Parathyroid adenoma (tissue), 2 donors: Measurements from ENCODE around the gene ZNF655.
"Not testable (repeated sequence)": the region's sequence is repeated elsewhere in the genome, so short reads cannot be mapped to it uniquely, and the experiment has no call there.

Source experiments
- H2AFZ ChIP-seq: fragments of 300-600 bp; sonication (generic); one replicate; pipeline ENCODE4 v1.7.0; 2017; ENCODE audit warnings: antibody characterized with exemption, mild to moderate bottlenecking
- H3K27ac ChIP-seq: fragments of 300-600 bp; sonication (generic); one replicate; pipeline ENCODE4 v1.7.0; 2017
- H3K27me3 ChIP-seq: fragments of 300-600 bp; sonication (generic); one replicate; pipeline ENCODE4 v1.7.0; 2017; ENCODE audit warnings: low read length; ENCODE audit not compliant: control insufficient read depth, insufficient read depth
- H3K36me3 ChIP-seq: fragments of 300-600 bp; sonication (generic); one replicate; pipeline ENCODE4 v1.7.0; 2017; ENCODE audit warnings: low read length; ENCODE audit not compliant: control insufficient read depth, insufficient read depth
- H3K4me1 ChIP-seq: fragments of 300-600 bp; sonication (generic); one replicate; pipeline ENCODE4 v1.7.0; 2017; ENCODE audit warnings: control low read depth
- H3K4me2 ChIP-seq: fragments of 300-600 bp; sonication (generic); one replicate; pipeline ENCODE4 v1.7.0; 2017; ENCODE audit warnings: low read length
- H3K4me3 ChIP-seq: fragments of 300-600 bp; sonication (generic); one replicate; pipeline ENCODE4 v1.7.0; 2017; ENCODE audit warnings: low read depth, low read length
- H3K79me2 ChIP-seq: fragments of 300-600 bp; sonication (generic); one replicate; pipeline ENCODE4 v1.7.0; 2017; ENCODE audit warnings: control low read depth
- H3K9ac ChIP-seq: fragments of 300-600 bp; sonication (generic); one replicate; pipeline ENCODE4 v1.7.0; 2017; ENCODE audit warnings: mild to moderate bottlenecking
- H3K9me3 ChIP-seq: fragments of 300-600 bp; sonication (generic); one replicate; pipeline ENCODE4 v1.7.0; 2017; ENCODE audit warnings: low read length; ENCODE audit not compliant: control insufficient read depth
- TF ChIP-seq, protein P1 (sequence below): fragments of 300-600 bp; sonication (generic); IDR thresholded peaks from one replicate; pipeline ENCODE4 v1.7.0; 2017; ENCODE audit warnings: antibody characterized with exemption, mild to moderate bottlenecking
- donor health status: primary hyperparathyroidism.

ZNF655 gene

DNA sequence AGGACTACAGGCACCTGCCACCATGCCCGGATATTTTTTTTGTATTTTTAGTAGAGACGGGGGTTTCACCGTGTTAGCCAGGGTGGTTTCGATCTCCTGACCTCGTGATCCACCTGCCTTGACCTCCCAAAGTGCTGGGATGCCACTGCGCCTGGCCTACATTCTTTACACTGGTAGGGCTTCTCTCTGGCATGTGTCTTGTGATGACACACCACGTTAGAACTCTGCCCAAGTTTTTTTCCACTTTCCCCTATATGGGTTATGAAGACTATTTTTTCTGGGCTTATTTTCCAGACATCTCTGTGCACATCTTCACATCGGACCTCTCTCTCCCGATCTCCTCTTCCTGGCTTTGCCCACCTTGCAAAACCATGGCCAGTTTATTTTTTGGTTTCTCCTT, 17.2 kb upstream of the ZNF655 start:
- Histone ChIP-seq H3K27me3 (no peaks in the 10 kb centered on the region), H3K4me3 (no peak overlapping the region), H3K79me2 (no peaks in the 10 kb centered on the region), H3K9me3 (no peaks in the 10 kb centered on the region), H2AFZ (no peak overlapping the region), H3K4me1 (no peaks in the 10 kb centered on the region), H3K36me3 (no peaks in the 10 kb centered on the region), H3K27ac (no peak overlapping the region), H3K9ac (no peak overlapping the region), H3K4me2 (no peak overlapping the region)
- TF ChIP-seq, protein P1, sequence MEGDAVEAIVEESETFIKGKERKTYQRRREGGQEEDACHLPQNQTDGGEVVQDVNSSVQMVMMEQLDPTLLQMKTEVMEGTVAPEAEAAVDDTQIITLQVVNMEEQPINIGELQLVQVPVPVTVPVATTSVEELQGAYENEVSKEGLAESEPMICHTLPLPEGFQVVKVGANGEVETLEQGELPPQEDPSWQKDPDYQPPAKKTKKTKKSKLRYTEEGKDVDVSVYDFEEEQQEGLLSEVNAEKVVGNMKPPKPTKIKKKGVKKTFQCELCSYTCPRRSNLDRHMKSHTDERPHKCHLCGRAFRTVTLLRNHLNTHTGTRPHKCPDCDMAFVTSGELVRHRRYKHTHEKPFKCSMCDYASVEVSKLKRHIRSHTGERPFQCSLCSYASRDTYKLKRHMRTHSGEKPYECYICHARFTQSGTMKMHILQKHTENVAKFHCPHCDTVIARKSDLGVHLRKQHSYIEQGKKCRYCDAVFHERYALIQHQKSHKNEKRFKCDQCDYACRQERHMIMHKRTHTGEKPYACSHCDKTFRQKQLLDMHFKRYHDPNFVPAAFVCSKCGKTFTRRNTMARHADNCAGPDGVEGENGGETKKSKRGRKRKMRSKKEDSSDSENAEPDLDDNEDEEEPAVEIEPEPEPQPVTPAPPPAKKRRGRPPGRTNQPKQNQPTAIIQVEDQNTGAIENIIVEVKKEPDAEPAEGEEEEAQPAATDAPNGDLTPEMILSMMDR: no peak

DNA sequence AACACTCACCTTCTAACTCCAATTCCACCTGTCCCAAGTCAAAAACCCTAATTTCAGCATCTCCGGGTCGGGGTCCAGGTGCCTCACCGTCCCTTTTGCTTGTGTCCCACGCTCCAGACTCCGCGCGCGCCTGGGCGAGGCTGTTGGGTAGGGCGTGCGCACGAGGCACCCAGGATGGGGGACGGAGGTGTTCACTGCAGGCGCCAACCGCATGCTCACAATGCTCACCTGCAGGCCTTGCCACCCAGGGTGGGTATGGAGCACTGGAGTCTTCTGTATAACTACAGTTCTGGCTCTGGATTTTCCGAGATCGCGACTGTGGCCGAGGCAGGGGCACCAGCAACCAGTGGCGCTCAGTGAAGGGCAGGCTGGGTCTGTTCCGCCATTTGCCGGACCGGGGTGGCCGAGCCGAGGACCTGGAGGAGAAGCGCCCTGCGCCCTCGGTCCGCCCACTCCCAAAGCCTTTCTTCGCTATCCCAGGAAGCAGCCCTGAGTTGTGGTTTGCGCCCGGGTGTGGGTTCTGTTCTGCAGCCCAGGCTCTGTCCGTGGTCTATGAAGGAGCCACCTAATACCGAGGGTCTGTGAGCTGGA, 15.3 kb upstream of the ZNF655 start:
- Histone ChIP-seq H3K79me2 (no peaks in the 10 kb centered on the region), H3K36me3 (peaks cover 8% of the 10 kb centered on the region), H3K9me3 (no peaks in the 10 kb centered on the region), H3K4me2 (no peak overlapping the region), H2AFZ (no peak overlapping the region), H3K4me1 (no peaks in the 10 kb centered on the region), H3K9ac (no peak overlapping the region), H3K4me3 (no peak overlapping the region), H3K27ac (no peak overlapping the region), H3K27me3 (no peaks in the 10 kb centered on the region)
- TF ChIP-seq, protein P1: no peak

DNA sequence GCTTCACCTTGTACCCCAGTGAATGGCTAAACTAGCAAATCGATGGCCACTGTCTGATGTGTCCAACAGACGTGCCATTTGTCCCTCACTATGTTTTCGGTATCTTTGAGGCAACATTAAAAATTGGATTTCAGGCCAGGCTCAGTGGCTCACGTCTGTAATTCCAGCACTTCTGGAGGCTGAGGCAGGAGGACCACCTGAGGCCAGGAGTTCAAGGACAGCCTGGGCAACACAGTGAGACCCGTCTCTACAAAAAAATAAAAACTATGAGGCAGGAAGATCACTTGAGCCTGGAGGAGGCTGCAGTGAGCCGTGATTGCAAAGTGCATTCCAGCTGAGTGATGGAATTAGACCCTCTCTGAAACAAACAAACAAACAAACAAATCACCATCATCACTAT, 14.5 kb upstream of the ZNF655 start:
- H3K4me1 ChIP-seq: no peaks in the 10 kb centered on the region
- H2AFZ ChIP-seq: no peak overlapping the region
- TF ChIP-seq, protein P1: no peak
- H3K4me3 ChIP-seq: no peak overlapping the region
- H3K36me3 ChIP-seq: peaks cover 8% of the 10 kb centered on the region
- no peak overlapping the region for H3K9ac ChIP-seq
- H3K79me2 ChIP-seq: no peaks in the 10 kb centered on the region
- H3K27me3 ChIP-seq: no peaks in the 10 kb centered on the region
- H3K9me3 ChIP-seq: no peaks in the 10 kb centered on the region
- no peak overlapping the region for H3K27ac ChIP-seq
- no peak overlapping the region for H3K4me2 ChIP-seq

DNA sequence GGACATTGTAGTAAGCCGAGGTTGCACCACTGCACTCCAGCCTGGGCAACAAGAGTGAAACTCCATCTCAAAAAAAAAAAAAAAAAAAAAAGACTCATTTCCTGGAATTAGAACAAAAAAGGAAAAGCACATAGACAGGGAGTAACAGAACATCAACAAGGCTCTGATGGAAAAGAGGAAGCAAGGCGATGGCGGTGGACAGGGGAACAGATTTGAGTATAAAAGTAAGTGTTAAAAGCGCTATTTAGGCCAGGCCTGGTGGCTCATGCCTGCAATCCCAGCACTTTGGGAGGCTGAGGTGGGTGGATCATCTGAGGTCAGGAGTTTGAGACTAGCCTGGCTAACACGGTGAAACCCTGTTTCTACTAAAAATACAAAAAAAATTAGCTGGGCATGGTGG, 13.1 kb upstream of the ZNF655 start:
- H3K4me3 ChIP-seq, H3K4me2 ChIP-seq, H3K9me3 ChIP-seq, H3K4me1 ChIP-seq, H3K79me2 ChIP-seq, H3K9ac ChIP-seq, H3K27ac ChIP-seq, H2AFZ ChIP-seq, H3K27me3 ChIP-seq, H3K36me3 ChIP-seq: not testable (repeated sequence)

DNA sequence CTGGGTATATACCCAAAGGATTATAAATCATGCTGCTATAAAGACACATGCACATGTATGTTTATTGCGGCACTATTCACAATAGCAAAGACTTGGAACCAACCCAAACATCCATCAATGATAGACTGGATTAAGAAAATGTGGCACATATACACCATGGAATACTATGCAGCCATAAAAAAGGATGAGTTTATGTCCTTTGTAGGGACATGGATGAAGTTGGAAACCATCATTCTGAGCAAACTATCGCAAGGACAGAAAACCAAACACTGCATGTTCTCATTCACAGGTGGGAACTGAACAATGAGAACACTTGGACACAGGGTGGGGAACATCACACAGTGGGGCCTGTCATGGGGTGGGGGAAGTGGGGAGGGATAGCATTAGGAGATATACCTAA, 8.9 kb upstream of the ZNF655 start:
- not testable (repeated sequence) for H2AFZ ChIP-seq, H3K4me2 ChIP-seq, H3K4me1 ChIP-seq, H3K9ac ChIP-seq, H3K4me3 ChIP-seq, H3K27me3 ChIP-seq, H3K9me3 ChIP-seq, H3K36me3 ChIP-seq, H3K27ac ChIP-seq
- H3K79me2 ChIP-seq: peaks cover 24% of the 10 kb centered on the region

DNA sequence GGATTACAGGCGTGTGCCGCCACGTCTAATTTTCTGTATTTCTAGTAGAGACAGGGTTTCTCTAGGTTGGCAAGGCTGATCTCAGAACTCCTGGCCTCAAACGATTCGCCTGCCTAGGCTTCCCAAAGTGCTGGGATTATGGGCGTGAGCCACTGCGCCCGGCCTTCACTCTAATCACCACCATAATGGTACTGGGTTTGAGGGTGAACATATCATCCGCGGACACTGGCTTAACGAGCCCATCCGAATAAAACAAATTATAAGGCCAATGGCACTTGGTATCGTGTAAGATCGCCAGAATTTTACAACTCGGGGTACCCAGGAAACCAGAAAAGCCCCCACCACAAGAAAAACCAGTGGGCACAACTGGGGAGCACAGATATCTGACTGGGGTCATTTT, 7.1 kb upstream of the ZNF655 start:
- no peaks in the 10 kb centered on the region for H3K27me3 ChIP-seq
- peak overlapping the region; percentile 89 for H3K9ac ChIP-seq
- peaks cover 9% of the 10 kb centered on the region for H3K4me1 ChIP-seq
- TF ChIP-seq, protein P1: no peak
- no peaks in the 10 kb centered on the region for H3K9me3 ChIP-seq
- peaks cover 35% of the 10 kb centered on the region for H3K79me2 ChIP-seq
- peak overlapping the region; percentile 84 for H3K27ac ChIP-seq
- H3K36me3 ChIP-seq: peaks cover 8% of the 10 kb centered on the region
- peak overlapping the region; percentile 100 for H3K4me2 ChIP-seq
- H2AFZ ChIP-seq: peak overlapping the region; percentile 99
- peak overlapping the region; percentile 96 for H3K4me3 ChIP-seq
